Left ventricle myocardium inferior (tissue), 1 donor: ENCODE results near the gene C3orf38. TPM values are rescaled to one million over a fixed set of nuclear protein-coding genes. Genes with fewer than 3 reads are reported as not detected.

Source experiments
- DNase-seq: peaks from one replicate; pipeline ENCODE4 v3.0.0-alpha.2; 2020
- H3K27ac ChIP-seq: fragments of 200-600 bp; replicated peaks from 2 replicates; pipeline ENCODE4 v1.8.0; 2021
- H3K27me3 ChIP-seq: fragments of 200-600 bp; 2 replicates; pipeline ENCODE4 v1.8.0; 2021; ENCODE audit warnings: low read depth
- H3K36me3 ChIP-seq: fragments of 200-600 bp; 2 replicates; pipeline ENCODE4 v1.8.0; 2021
- H3K4me1 ChIP-seq: fragments of 200-600 bp; 2 replicates; pipeline ENCODE4 v1.8.0; 2021
- H3K4me3 ChIP-seq: fragments of 200-600 bp; 2 replicates; pipeline ENCODE4 v1.8.0; 2021; ENCODE audit warnings: mild to moderate bottlenecking, moderate library complexity
- H3K9me3 ChIP-seq: fragments of 200-600 bp; replicated peaks from 2 replicates; pipeline ENCODE4 v1.8.0; 2021
- intact Hi-C: fragments of 100-400 bp; cut with micrococcal nuclease; formaldehyde crosslinking; loops from one replicate; pipeline ENCODE4 v1.11.0; 2022
- total RNA-seq: library from RNA; stranded (reverse); fragmentation: NEBNext Ultra II Directional; extraction: Animal tissue kit (Norgen Biotek cat#: 25700); gene quantifications from one replicate; pipeline ENCODE4 v1.2.1, GENCODE V29; 2021
- TF ChIP-seq, protein P1 (sequence below): fragments of 200-600 bp; IDR thresholded peaks from 2 replicates; pipeline ENCODE4 v1.8.0; 2021; ENCODE audit warnings: antibody characterized with exemption, mild to moderate bottlenecking, borderline replicate concordance
- donor health status: DM: no; HTN: yes; CAD: no; lungs with severe emphysema.

Gene C3orf38
- total RNA-seq, 1 donor from 2014 or later: 12.6 TPM

DNA sequence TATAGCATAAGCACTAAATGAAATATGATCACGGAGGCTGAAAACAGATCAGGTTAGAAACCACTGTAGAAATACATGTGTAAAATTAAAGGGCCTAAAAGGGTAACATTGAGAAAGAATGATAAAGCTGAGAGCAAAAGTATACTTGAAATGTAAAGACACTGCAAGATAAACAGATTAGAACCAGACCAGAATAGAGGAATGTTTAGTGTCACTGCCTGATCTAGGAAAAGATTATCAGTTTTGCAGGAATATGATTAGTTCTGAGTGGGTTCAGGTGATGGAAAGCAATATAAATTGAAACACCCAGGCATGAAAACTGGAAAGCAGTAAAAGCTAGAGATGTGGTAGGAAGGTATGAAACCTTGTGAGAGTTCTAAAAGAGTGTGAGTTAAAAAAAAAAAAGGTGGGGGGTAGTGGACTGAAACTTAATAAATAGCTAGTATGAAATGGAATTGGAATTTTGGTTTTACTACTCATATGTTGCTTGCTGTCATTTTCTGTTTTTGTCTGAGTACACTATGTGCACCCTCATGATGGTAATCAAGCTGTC lies 16.0 kb upstream of the C3orf38 start:
- H3K36me3 ChIP-seq: peaks cover 44% of the 10 kb centered on the region
- no peak for DNase-seq
- H3K9me3 ChIP-seq: no peaks in the 10 kb centered on the region
- no peak overlapping the region for H3K27ac ChIP-seq
- no peaks in the 10 kb centered on the region for H3K27me3 ChIP-seq
- TF ChIP-seq, protein P1, sequence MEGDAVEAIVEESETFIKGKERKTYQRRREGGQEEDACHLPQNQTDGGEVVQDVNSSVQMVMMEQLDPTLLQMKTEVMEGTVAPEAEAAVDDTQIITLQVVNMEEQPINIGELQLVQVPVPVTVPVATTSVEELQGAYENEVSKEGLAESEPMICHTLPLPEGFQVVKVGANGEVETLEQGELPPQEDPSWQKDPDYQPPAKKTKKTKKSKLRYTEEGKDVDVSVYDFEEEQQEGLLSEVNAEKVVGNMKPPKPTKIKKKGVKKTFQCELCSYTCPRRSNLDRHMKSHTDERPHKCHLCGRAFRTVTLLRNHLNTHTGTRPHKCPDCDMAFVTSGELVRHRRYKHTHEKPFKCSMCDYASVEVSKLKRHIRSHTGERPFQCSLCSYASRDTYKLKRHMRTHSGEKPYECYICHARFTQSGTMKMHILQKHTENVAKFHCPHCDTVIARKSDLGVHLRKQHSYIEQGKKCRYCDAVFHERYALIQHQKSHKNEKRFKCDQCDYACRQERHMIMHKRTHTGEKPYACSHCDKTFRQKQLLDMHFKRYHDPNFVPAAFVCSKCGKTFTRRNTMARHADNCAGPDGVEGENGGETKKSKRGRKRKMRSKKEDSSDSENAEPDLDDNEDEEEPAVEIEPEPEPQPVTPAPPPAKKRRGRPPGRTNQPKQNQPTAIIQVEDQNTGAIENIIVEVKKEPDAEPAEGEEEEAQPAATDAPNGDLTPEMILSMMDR: no peak
- intact Hi-C loops: no loop called here
- H3K4me1 ChIP-seq: peaks cover 14% of the 10 kb centered on the region
- H3K4me3 ChIP-seq: no peak overlapping the region

DNA sequence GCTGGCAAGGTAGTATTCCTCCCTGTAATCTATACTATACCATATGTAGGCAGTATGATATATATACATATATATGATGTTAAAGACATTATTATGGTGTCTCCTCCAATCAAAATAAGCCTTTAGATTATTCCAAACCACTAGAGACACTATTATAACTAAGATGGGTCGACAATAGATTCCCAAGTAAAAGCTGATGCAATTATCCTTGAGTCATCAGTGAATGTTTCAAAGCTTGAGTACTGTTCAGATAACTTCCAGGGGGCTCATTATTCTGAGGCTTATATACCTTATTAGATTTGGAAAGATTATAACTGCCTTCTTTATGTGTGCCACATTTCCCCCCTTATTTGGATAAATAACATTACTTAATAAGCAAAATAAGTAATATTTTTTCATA lies 11.9 kb upstream of the C3orf38 start:
- no peak overlapping the region for H3K4me3 ChIP-seq
- no peaks in the 10 kb centered on the region for H3K27me3 ChIP-seq
- DNase-seq: no peak
- H3K4me1 ChIP-seq: no peaks in the 10 kb centered on the region
- H3K27ac ChIP-seq: no peak overlapping the region
- H3K36me3 ChIP-seq: peaks cover 56% of the 10 kb centered on the region
- TF ChIP-seq, protein P1: no peak
- intact Hi-C loops: no loop called here
- no peaks in the 10 kb centered on the region for H3K9me3 ChIP-seq

DNA sequence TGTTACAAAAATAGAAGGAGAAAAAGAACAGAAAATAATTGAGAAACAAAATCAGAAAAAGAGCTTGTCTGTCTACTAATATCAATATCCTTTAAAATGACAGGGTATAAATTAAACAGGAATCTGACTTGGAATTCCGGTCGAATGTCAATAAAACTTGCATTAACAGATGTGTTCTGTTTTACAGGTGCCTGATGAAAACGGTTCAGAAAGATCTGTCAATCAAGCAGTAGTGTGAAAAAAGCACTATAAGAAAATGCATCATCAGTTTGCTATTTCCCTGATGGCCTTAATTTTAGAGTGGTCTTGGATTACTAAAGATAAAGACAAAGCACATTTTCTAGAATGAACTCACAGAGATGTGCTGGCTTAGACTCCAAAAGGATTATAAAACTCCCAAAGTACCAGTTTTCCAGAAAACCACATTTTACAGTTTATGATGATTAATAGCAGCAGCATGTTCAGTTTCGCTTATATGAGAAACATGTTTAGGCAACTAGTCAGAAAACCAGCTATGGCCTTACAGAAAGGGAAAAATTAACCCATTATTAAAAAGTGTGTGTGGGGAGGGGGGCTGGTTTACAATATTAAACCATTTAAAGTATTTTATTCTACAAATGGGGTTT lies 8.2 kb upstream of the C3orf38 start:
- Histone ChIP-seq H3K36me3 (peaks cover 40% of the 10 kb centered on the region), H3K4me3 (no peak overlapping the region), H3K9me3 (no peaks in the 10 kb centered on the region), H3K27ac (no peak overlapping the region), H3K27me3 (no peaks in the 10 kb centered on the region), H3K4me1 (no peaks in the 10 kb centered on the region)
- intact Hi-C loops: no loop called here
- DNase-seq: no peak
- TF ChIP-seq, protein P1: no peak

DNA sequence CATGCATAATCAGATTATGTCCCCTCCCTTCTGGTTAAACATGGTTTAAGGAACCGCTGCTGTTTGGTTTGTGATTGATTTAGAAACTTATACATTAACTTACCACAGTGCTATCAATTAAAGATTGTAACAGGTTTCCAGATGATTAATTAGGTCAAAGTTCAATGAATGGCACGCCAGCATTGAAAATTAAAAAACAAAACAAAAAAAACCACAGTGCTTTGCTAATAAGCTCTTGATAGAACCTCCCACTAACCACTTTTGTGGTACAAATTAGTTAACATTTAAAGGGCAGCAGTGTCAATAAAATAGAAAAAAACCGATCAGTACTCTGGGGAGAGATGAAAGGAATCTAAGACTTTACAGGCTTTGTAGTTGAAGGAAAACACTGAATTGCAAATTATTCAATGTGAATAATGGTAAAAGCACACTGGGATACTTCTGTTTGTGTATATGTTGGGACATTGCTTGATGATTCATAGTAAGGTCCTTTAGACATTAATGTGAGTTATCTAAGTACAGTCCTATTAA lies 7.6 kb upstream of the C3orf38 start:
- no peak overlapping the region for H3K4me3 ChIP-seq
- DNase-seq: no peak
- intact Hi-C loops: no loop called here
- TF ChIP-seq, protein P1: no peak
- no peaks in the 10 kb centered on the region for H3K9me3 ChIP-seq
- H3K27me3 ChIP-seq: no peaks in the 10 kb centered on the region
- H3K27ac ChIP-seq: no peak overlapping the region
- H3K36me3 ChIP-seq: peaks cover 34% of the 10 kb centered on the region
- H3K4me1 ChIP-seq: no peaks in the 10 kb centered on the region

DNA sequence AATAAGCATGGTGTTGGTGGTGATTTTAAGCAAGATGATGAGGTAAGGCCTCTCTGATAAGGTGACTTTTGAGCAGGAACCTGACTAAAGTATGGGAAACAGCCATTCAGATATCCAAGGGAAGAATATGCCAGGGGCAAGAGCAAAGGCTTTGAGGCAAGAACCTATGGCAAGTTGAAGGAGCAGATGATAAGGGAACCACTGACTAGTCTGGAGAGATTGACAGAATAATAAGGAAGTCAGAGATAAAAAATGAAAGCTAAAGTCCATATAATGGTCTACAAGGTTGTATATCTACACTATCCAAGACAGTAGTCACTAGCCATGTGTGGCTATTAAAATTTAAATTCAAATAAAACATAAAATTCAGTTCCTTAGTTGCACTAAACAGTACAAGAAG lies 2.5 kb upstream of the C3orf38 start:
- H3K9me3 ChIP-seq: no peaks in the 10 kb centered on the region
- no peak overlapping the region for H3K4me3 ChIP-seq
- H3K4me1 ChIP-seq: peaks cover 40% of the 10 kb centered on the region
- H3K27ac ChIP-seq: no peak overlapping the region
- intact Hi-C loops: no loop called here
- no peak for DNase-seq
- no peaks in the 10 kb centered on the region for H3K36me3 ChIP-seq
- TF ChIP-seq, protein P1: no peak
- no peaks in the 10 kb centered on the region for H3K27me3 ChIP-seq
